Panc1 (cell line): ENCODE results near the gene CSMD2.

ENCODE experiments used
- CTCF ChIP-seq: fragments of 450-650 bp; IDR thresholded peaks from 2 replicates; pipeline ENCODE4 v1.5.1; 2017; ENCODE audit warnings: mild to moderate bottlenecking
- POLR2AphosphoS5 ChIP-seq: IDR thresholded peaks from 2 replicates; pipeline ENCODE4 v1.6.1; 2012; ENCODE audit warnings: mild to moderate bottlenecking, low read depth, low read length, moderate library complexity
- REST ChIP-seq, 2 experiments: IDR thresholded peaks; 2 replicates each; pipeline ENCODE4 v1.6.1; 2011 to 2012; ENCODE audit warnings: low read depth in 2 of 2, control low read depth in 1 of 2, low read length in 1 of 2, mild to moderate bottlenecking in 1 of 2, moderate library complexity in 1 of 2; ENCODE audit not compliant: insufficient read depth in 1 of 2
- SIN3A ChIP-seq: IDR thresholded peaks from 2 replicates; pipeline ENCODE4 v1.6.1; 2012; ENCODE audit warnings: low read depth, mild to moderate bottlenecking, low read length, moderate library complexity, borderline replicate concordance; ENCODE audit not compliant: insufficient read depth
- TCF7L2 ChIP-seq: IDR thresholded peaks from 2 replicates; pipeline ENCODE4 v1.6.1; 2011; ENCODE audit warnings: mild to moderate bottlenecking, low read depth, low read length, inconsistent platforms

DNA sequence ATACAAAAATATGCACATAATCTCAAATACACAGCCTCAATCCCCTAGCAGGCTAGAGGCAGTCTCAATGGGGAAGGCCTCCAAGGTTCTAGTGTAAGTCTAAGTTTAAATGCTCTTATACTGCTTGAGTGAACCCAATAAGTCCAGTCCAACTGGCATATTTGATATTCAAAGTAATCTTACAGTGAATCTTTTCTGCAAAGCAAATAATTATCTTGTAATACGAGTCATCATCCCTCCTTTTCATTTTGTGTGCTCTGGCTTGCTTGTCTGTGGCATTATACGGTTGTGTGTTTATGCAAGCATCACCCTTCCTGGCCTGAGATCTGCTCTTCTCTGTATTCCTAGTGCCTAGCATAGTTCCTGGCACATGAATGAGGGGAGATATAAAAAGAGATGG lies 468.1 kb downstream of the CSMD2 start:
- TF ChIP-seq CTCF (no peak), POLR2AphosphoS5 (no peak), REST (IDR thresholded peaks at IDR 0.05; ENCODE audit: insufficient read depth in 1 of 2, low read depth in 2 of 2, low read length in 1 of 2) (no peak), SIN3A (no peak), TCF7L2 (no peak)
